Subcutaneous adipose tissue (tissue), 4 donors: ENCODE data around the gene SLC25A22. TPM values are rescaled to one million over a fixed set of nuclear protein-coding genes. Genes with fewer than 3 reads are reported as not detected.

Source experiments
- total RNA-seq, 4 donors: library from RNA; depleted of rRNA; stranded (reverse); fragments of >200 nt; gene quantifications; one replicate each; pipeline ENCODE4 v1.1.0, GENCODE V29; 2016
- TF ChIP-seq, protein P1 (sequence below): fragments of 450-650 bp; IDR thresholded peaks from one replicate; pipeline ENCODE4 v1.5.1; 2016; ENCODE audit warnings: low read depth, mild to moderate bottlenecking, control low read depth, antibody characterized with exemption, moderate library complexity

SLC25A22 gene
- total RNA-seq, 4 donors from 2014 or later, result 2.5 to 12.8 (median 3.7) TPM

DNA sequence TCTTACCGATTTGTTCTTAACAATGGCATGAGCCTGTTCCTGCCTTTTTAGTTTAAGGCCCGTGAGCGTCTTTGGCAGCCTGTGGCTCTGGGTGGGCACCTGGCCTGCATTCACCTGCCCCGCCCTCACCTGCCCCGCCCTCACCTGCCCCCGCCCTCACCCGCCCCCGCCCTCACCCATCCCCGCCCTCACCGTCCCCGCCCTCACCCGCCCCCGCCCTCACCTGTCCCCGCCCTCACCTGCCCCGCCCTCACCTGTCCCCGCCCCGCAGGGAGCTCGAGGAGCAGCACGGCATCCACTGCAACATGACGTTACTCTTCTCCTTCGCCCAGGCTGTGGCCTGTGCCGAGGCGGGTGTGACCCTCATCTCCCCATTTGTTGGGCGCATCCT, 35.0 kb downstream of the SLC25A22 start:
- TF ChIP-seq, protein P1, sequence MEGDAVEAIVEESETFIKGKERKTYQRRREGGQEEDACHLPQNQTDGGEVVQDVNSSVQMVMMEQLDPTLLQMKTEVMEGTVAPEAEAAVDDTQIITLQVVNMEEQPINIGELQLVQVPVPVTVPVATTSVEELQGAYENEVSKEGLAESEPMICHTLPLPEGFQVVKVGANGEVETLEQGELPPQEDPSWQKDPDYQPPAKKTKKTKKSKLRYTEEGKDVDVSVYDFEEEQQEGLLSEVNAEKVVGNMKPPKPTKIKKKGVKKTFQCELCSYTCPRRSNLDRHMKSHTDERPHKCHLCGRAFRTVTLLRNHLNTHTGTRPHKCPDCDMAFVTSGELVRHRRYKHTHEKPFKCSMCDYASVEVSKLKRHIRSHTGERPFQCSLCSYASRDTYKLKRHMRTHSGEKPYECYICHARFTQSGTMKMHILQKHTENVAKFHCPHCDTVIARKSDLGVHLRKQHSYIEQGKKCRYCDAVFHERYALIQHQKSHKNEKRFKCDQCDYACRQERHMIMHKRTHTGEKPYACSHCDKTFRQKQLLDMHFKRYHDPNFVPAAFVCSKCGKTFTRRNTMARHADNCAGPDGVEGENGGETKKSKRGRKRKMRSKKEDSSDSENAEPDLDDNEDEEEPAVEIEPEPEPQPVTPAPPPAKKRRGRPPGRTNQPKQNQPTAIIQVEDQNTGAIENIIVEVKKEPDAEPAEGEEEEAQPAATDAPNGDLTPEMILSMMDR, result no peak

GRCh38 chr11:762421-763072, 35.5 kb downstream of the SLC25A22 start:
- TF ChIP-seq, protein P1, result no peak

- TF ChIP-seq, protein P1, result no peak
Measured at GRCh38 chr11:761526-762108, 36.5 kb downstream of the SLC25A22 start.

GRCh38 chr11:760236-760635, 37.8 kb downstream of the SLC25A22 start:
- TF ChIP-seq, protein P1, result no peak

DNA sequence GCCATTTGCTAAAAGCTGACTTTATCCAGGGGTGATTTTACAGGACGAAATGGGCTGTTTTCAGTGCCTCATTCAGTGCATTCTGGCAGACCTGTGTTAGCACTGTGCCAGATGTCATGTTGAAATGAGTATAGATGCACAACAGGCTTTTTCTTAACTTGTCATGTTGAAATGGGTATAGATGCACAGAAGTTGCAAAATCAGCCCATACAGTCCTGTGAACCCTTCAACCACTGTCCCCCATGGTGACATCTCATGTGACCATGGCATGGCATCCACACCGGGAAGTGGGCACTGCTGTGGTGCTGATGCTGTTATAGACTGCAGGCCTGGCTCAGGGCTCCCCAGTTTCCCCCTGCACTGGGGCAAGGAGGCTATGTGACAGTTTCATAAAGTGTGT, 48.4 kb downstream of the SLC25A22 start:
- TF ChIP-seq, protein P1, result no peak

DNA sequence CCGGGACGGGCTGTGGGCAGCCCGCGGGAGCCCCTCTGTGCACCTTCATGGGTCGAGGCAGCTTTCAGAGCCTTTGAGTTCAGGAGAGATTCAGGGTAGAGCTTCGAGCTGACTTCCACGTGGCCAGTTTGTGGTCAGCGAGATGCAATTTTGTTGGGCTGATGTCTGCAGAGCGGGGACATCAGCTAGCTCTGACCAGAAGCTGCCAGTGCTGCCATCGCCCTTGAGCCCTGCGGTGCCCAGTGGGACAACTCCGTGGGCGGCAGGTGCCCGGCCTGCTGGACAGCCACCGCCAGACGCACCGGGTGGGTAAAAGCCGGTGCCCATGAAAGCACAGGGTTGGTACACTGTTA, 50.1 kb downstream of the SLC25A22 start:
- TF ChIP-seq, protein P1, result no peak

DNA sequence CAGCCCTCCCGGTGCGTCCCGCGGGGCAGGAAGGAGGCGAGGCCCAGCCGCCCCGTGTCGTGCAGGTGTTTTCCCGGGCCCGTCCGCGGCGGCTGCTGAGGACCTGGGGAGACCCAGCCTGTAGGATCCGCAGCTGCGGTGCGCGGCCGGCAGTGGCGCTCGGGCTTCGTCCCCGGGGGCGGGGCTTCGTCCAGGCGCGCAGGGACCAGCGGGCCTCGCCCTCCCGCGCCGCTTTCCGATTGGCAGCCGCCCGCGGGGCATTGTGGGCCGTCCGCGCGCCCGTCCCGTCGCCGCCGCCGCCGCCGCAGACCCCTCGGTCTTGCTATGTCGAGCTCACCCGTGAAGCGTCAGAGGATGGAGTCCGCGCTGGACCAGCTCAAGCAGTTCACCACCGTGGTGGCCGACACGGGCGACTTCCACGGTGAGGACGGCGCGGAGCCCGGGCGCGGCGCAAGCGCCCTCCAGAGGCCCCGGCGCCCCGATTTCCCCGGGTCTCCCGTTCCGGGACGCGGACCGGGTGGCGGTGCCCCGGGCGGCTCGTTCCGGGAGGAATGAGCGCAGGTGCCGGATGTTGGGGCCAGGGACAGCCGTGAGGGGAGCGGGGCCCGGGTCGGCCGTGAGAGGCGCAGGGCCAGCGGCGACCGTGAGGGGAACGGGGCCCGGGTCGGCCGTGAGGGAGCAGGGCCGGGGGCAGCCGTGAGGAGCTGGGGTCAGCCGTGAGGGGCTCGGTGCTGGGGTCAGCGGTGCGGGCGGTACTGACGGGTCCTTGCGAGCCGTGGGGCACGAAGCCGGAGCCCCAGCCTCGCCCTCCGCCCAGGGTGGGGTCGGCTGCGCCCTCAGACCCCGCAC, 50.7 kb downstream of the SLC25A22 start, which contains the start of gene TALDO1:
Gene TALDO1, plus strand, starts transcription at position 307 of the 849 bp plus-strand sequence. Its CDS starts 18 bp downstream, at position 325.
- TF ChIP-seq, protein P1, result no peak
